ENCODE measurements around the gene EVPL. TPM values are rescaled to one million over a fixed set of nuclear protein-coding genes. Genes with fewer than 3 reads are reported as not detected.

The EVPL gene
- total RNA-seq, 6 experiments from 2014 or later, result 0.62 TPM; not detected in 5

DNA sequence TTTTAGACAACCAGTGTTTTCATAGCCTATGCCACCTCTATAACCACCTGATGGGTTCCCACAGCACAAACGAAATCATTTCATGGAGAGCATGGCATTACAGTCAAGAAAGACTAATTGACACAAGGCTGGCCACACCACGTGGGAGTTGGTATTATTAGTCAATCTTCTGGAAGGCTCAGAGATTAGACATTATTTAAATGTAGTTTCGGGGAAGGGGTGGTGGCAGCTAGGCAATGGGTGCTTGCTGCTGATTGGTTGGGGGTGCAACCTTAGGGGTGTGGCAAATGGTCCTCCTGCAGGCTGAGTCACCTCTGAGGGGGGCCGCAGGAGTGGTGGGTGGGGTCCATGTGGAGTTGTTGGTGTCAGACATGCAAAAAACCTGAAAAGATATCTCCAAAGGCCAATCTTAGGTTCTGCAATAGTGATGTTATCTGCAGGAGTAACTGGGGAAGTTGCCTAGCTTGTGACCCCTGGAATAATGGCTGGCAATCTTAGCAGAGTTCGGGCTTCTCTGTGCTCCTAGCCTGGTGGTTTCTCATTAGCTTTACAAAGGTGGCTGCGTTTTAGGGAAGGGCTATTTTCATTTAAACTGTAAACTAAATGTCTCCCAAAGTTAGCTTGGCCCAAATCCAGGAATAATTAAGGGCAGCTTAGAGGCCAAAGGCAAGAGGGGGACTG lies 43.5 kb downstream of the EVPL start:
- Histone ChIP-seq H3K4me3 (no peak overlapping the region), H3K9me3 (no peaks in the 10 kb centered on the region), H3K27ac (peak overlapping the region; percentile 20 to 47 (median 28)), H3K27me3 (no peaks in the 10 kb centered on the region), H3K36me3 (peaks cover 0 to 7% (median 0%) of the 10 kb centered on the region in 4 donors), H3K4me1 (peaks cover 0 to 43% (median 14%) of the 10 kb centered on the region in 4 donors)
- intact Hi-C loops (cut with DNase I), result no loop called here
- peak in 2 of 4 donors; percentile 1 to 27 for ATAC-seq
- peak in 1 of 3 donors; percentile 68 for DNase-seq
- TF ChIP-seq, protein P1, sequence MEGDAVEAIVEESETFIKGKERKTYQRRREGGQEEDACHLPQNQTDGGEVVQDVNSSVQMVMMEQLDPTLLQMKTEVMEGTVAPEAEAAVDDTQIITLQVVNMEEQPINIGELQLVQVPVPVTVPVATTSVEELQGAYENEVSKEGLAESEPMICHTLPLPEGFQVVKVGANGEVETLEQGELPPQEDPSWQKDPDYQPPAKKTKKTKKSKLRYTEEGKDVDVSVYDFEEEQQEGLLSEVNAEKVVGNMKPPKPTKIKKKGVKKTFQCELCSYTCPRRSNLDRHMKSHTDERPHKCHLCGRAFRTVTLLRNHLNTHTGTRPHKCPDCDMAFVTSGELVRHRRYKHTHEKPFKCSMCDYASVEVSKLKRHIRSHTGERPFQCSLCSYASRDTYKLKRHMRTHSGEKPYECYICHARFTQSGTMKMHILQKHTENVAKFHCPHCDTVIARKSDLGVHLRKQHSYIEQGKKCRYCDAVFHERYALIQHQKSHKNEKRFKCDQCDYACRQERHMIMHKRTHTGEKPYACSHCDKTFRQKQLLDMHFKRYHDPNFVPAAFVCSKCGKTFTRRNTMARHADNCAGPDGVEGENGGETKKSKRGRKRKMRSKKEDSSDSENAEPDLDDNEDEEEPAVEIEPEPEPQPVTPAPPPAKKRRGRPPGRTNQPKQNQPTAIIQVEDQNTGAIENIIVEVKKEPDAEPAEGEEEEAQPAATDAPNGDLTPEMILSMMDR (IDR thresholded peaks at IDR 0.05), result no peak
- TF ChIP-seq POLR2A (IDR thresholded peaks at IDR 0.05), result no peak
- 39% methylated on average over 6 of the region's 6 CpGs for WGBS (ENCODE audit: insufficient coverage, low coverage, low lambda C conversion rate, missing lambda C conversion rate)

DNA sequence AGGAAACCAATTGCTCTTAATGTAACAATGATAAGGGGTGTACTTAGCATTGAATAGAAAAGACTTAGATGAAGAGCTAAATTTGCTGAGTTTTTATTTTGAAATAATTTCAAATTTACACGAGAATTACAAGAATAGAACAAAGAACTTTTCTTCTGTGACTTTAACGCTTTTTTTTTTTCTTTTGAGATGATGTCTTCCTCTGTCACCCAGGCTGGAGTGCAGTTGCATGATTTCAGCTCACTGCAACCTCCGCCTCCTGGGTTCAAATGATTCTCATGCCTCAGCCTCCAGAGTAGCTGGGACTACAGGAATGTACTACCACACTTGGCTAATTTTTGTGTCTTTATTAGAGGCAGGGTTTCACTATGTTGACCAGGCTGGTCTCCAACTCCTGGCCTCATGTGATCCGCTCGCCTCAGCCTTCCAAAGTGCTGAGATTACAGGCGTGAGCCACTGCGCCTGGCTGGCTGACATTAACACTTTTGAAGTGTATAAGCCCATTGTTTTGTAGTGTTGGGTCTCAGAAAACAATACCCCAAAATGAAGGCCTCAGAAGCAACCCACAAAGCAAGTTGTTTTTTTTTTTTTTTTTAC lies 46.0 kb downstream of the EVPL start:
- no peak for DNase-seq
- no peak for ATAC-seq
- intact Hi-C loops (cut with DNase I), result no loop called here
- Histone ChIP-seq H3K36me3 (no peaks in the 10 kb centered on the region), H3K27me3 (no peaks in the 10 kb centered on the region), H3K4me1 (peaks cover 0 to 44% (median 14%) of the 10 kb centered on the region in 4 donors), H3K27ac (peak overlapping the region; percentile 57 to 96 (median 94)), H3K9me3 (no peaks in the 10 kb centered on the region), H3K4me3 (no peak overlapping the region)
- WGBS (ENCODE audit: insufficient coverage, low coverage, low lambda C conversion rate, missing lambda C conversion rate), result 74% methylated on average over 5 of the region's 7 CpGs
- TF ChIP-seq POLR2A (IDR thresholded peaks at IDR 0.05), result no peak
- TF ChIP-seq, protein P1 (IDR thresholded peaks at IDR 0.05), result no peak

DNA sequence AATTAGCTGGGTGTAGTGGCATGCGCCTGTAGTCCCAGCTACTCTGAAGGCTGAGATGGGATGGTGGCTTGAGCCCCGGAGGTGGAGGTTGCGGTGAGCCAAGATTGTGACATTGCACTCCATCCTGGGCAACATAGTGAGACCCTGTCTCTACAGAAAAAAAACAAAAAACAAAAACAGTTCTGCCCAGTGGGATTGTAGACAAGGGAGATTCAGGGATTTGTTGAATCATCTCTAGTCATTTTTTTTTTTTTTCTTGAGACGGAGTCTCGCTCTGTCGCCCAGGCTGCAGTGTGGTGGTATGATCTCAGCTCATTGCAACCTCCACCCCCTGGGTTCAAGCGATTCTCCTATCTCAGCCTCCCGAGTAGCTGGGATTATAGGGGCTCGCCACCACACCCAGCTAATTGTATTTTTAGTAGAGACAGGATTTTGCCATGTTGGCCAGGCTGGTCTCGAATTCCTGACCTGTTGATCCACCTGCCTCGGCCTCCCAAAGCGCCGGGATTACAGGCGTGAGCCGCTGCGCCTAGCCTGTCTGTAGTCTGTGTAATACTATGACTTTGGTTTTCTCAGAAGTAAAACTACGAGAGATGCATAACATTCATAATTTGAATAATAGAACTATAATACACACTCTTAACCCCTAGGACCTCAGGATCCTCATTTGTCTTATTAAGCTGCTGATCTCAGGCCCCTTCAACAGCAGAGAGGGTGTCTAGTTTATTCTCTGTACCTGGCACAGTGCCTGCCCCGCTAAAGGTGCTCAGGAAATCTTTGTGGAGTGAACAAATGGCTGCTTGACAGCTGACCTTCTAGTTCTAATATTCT lies 46.7 kb downstream of the EVPL start:
- Histone ChIP-seq H3K4me3 (peak overlapping the region; percentile 86 to 98 (median 94)), H3K9me3 (no peaks in the 10 kb centered on the region), H3K27ac (peak overlapping the region; percentile 94 to 96 (median 95)), H3K4me1 (peaks cover 0 to 51% (median 14%) of the 10 kb centered on the region in 4 donors), H3K27me3 (no peaks in the 10 kb centered on the region), H3K36me3 (no peaks in the 10 kb centered on the region)
- DNase-seq (no peak), ATAC-seq (no peak)
- intact Hi-C loops (cut with DNase I), result no loop called here
- TF ChIP-seq POLR2A (IDR thresholded peaks at IDR 0.05), result no peak
- TF ChIP-seq, protein P1 (IDR thresholded peaks at IDR 0.05), result no peak
- WGBS (ENCODE audit: insufficient coverage, low coverage, low lambda C conversion rate, missing lambda C conversion rate), result 50% methylated on average over 12 of the region's 18 CpGs

DNA sequence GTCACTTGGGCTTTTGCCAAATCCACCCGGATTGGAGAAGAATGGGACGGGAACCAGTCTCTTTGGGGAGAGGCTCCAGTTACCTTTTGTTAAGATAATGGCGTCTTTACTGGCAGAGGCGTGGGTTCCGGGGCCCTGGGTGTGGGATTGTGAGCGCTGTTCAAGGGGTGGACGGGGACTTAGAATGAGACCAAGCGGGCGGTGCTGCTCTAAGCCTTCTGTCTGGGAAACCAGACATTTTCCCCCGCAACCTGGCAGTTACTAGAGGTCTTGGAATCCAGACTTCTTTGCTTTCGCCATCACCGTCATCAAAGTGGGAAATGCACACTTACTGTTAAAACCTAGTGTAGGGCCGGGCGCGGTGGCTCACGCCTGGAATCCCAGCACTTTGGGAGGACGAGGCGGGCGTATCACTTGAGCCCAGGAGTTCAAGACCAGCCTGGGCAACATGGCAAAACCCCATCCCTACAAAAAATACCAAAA lies 47.4 kb downstream of the EVPL start:
- ATAC-seq (peak; percentile 2 to 18 (median 5)), DNase-seq (no peak)
- 0% methylated on average over 2 of the region's 19 CpGs for WGBS (ENCODE audit: insufficient coverage, low coverage, low lambda C conversion rate, missing lambda C conversion rate)
- H3K36me3 ChIP-seq, result no peaks in the 10 kb centered on the region
- H3K27ac ChIP-seq, result peak overlapping the region; percentile 94 to 96 (median 95)
- H3K27me3 ChIP-seq, result no peaks in the 10 kb centered on the region
- H3K4me1 ChIP-seq, result peaks cover 0 to 56% (median 16%) of the 10 kb centered on the region in 4 donors
- H3K4me3 ChIP-seq, result peak overlapping the region; percentile 86 to 98 (median 94)
- H3K9me3 ChIP-seq, result no peaks in the 10 kb centered on the region
- no peak for TF ChIP-seq POLR2A (IDR thresholded peaks at IDR 0.05)
- TF ChIP-seq, protein P1 (IDR thresholded peaks at IDR 0.05), result no peak
- intact Hi-C loops (cut with DNase I), result no loop called here

Measured in right lobe of liver (tissue), 6 donors.